Activated CD4-positive, alpha-beta memory T cell treated with anti-CD3 and anti-CD28 coated beads for 36 hours (primary cell): ENCODE data around the gene ZBTB49. TPM values are rescaled to one million over a fixed set of nuclear protein-coding genes. Genes with fewer than 3 reads are reported as not detected.
"Not testable (repeated sequence)": the region's sequence is repeated elsewhere in the genome, so short reads cannot be mapped to it uniquely, and the experiment has no call there.

Source experiments
- CTCF ChIA-PET: fragments of 350-600 bp; sonication (Branson Sonifier 250); formaldehyde crosslinking; loops from one replicate; lab custom pipeline; 2021; ENCODE audit warnings: antibody characterized with exemption, inconsistent platforms; lab: Charles Lee
- POLR2A ChIA-PET: fragments of 350-600 bp; sonication (Branson Sonifier 250); formaldehyde crosslinking; loops from one replicate; lab custom pipeline; 2021; ENCODE audit warnings: antibody characterized with exemption; lab: Charles Lee
- DNase-seq: peaks from one replicate; pipeline ENCODE4 v3.0.0-alpha.2; 2020
- H3K27ac Mint-ChIP-seq: one replicate; pipeline ENCODE4 v1.8.0; 2021; ENCODE audit warnings: mixed read lengths
- H3K27me3 Mint-ChIP-seq: one replicate; pipeline ENCODE4 v1.8.0; 2021; ENCODE audit warnings: mixed read lengths
- H3K36me3 Mint-ChIP-seq: one replicate; pipeline ENCODE4 v1.8.0; 2021; ENCODE audit warnings: mixed read lengths
- H3K4me1 Mint-ChIP-seq: one replicate; pipeline ENCODE4 v1.8.0; 2021; ENCODE audit warnings: low read depth, mixed read lengths
- H3K4me3 Mint-ChIP-seq: one replicate; pipeline ENCODE4 v1.8.0; 2021; ENCODE audit warnings: mild to moderate bottlenecking, mixed read lengths
- H3K9me3 Mint-ChIP-seq: one replicate; pipeline ENCODE4 v1.8.0; 2021; ENCODE audit warnings: mixed read lengths
- intact Hi-C: fragments of 100-400 bp; cut with micrococcal nuclease; formaldehyde crosslinking; loops from one replicate; pipeline ENCODE4 v1.15.1; 2023
- total RNA-seq, 2 experiments: library from RNA; stranded (reverse); gene quantifications; one replicate each; pipeline ENCODE4 v1.2.3, GENCODE V29; 2021

The ZBTB49 gene
- total RNA-seq, result 1 to 10 TPM; 4.3 to 4.6 TPM

GRCh38 chr4:4289941-4290850, at the start of gene ZBTB49, which contains the start of gene LYAR:
Gene ZBTB49 (plus strand): TSS chr4:4290251. CDS start chr4:4299946, 9,695 bp downstream.
Gene LYAR (minus strand): TSS chr4:4290154. CDS start chr4:4283742, 6,412 bp downstream.
- DNase-seq, result peak; percentile 98
- Mint-ChIP-seq H3K27ac (peak within 1 kb of the TSS; percentile 60), H3K27me3 (no peaks in the 10 kb centered on the region), H3K4me1 (peaks cover 53% of the 10 kb centered on the region), H3K9me3 (no peaks in the 10 kb centered on the region), H3K4me3 (peak within 1 kb of the TSS; percentile 95), H3K36me3 (peaks cover 16% of the 10 kb centered on the region)
- ChIA-PET POLR2A (interaction anchor here (1.8 kb wide), 1 partner anchor 42 kb away, joined by 6 read pairs; the partner anchor contains the start of gene TMEM128), CTCF (interaction anchor here (0.7 to 1.3 kb wide), 4 partner anchors 13 to 39 kb away, joined by 3 to 4 read pairs (median 3); no protein-coding TSS in a partner anchor)
- intact Hi-C loops, result loop anchor here (1.0 to 5.0 kb wide), 2 partner anchors 42 to 333 kb away; partner anchors contain the start of gene TMEM128

- Mint-ChIP-seq H3K4me1 (peaks cover 27% of the 10 kb centered on the region), H3K9me3 (no peaks in the 10 kb centered on the region), H3K27ac (no peak overlapping the region), H3K36me3 (peaks cover 27% of the 10 kb centered on the region), H3K27me3 (no peaks in the 10 kb centered on the region), H3K4me3 (no peak overlapping the region)
- CTCF ChIA-PET, result no interaction called here
- intact Hi-C loops, result loop anchor here (5.0 kb wide), 1 partner anchor 297 kb away; the partner anchor contains the start of gene STX18
- POLR2A ChIA-PET, result no interaction called here
- DNase-seq, result no peak
These were observed 44.9 kb upstream of the ZBTB49 start for GRCh38 chr4:4245172-4245571.

GRCh38 chr4:4247696-4248028, 42.4 kb upstream of the ZBTB49 start:
- Mint-ChIP-seq H3K4me3 (peak overlapping the region; percentile 97), H3K27me3 (no peaks in the 10 kb centered on the region), H3K36me3 (peaks cover 22% of the 10 kb centered on the region), H3K27ac (peak overlapping the region; percentile 63), H3K4me1 (peaks cover 27% of the 10 kb centered on the region), H3K9me3 (no peaks in the 10 kb centered on the region)
- CTCF ChIA-PET, result interaction anchor here (1.2 to 2.6 kb wide), 3 partner anchors 12 to 88 kb away, joined by 3 to 19 read pairs (median 6); no protein-coding TSS in a partner anchor
- DNase-seq, result peak; percentile 14
- intact Hi-C loops, result loop anchor here (1.0 to 5.0 kb wide), 5 partner anchors 43 to 295 kb away; partner anchors contain the start of genes LYAR, NSG1, STX18 and ZBTB49
- POLR2A ChIA-PET, result interaction anchor here (0.8 to 2.3 kb wide), 5 partner anchors 13 to 294 kb away, joined by 3 to 8 read pairs (median 6); partner anchors contain the start of genes LYAR, STX18 and ZBTB49

GRCh38 chr4:4248029-4248884, 41.8 kb upstream of the ZBTB49 start, which contains the start of gene TMEM128:
Gene TMEM128 (minus strand): TSS chr4:4248223. CDS start chr4:4248202, 21 bp downstream.
- H3K4me3 Mint-ChIP-seq, result peak within 1 kb of the TSS; percentile 97
- H3K9me3 Mint-ChIP-seq, result no peaks in the 10 kb centered on the region
- intact Hi-C loops, result loop anchor here (1.0 to 5.0 kb wide), 5 partner anchors 42 to 294 kb away; partner anchors contain the start of genes LYAR, NSG1, STX18 and ZBTB49
- H3K27me3 Mint-ChIP-seq, result no peaks in the 10 kb centered on the region
- CTCF ChIA-PET, result interaction anchor here (0.9 to 2.6 kb wide), 4 partner anchors 11 to 87 kb away, joined by 3 to 19 read pairs (median 4); no protein-coding TSS in a partner anchor
- peak; percentile 95 for DNase-seq
- H3K36me3 Mint-ChIP-seq, result peaks cover 20% of the 10 kb centered on the region
- POLR2A ChIA-PET, result interaction anchor here (0.8 to 2.3 kb wide), 5 partner anchors 12 to 294 kb away, joined by 3 to 8 read pairs (median 6); partner anchors contain the start of genes LYAR, STX18 and ZBTB49
- H3K4me1 Mint-ChIP-seq, result peaks cover 27% of the 10 kb centered on the region
- H3K27ac Mint-ChIP-seq, result peak within 1 kb of the TSS; percentile 98

- ChIA-PET POLR2A (interaction anchor here (1.0 to 2.3 kb wide), 2 partner anchors 41 to 294 kb away, joined by 3 to 6 read pairs; partner anchors contain the start of genes LYAR, STX18 and ZBTB49), CTCF (interaction anchor here (0.9 to 2.6 kb wide), 3 partner anchors 11 to 66 kb away, joined by 3 to 19 read pairs (median 3); no protein-coding TSS in a partner anchor)
- H3K4me3 Mint-ChIP-seq, result peak overlapping the region; percentile 97
- peaks cover 27% of the 10 kb centered on the region for H3K4me1 Mint-ChIP-seq
- H3K9me3 Mint-ChIP-seq, result no peaks in the 10 kb centered on the region
- peaks cover 14% of the 10 kb centered on the region for H3K36me3 Mint-ChIP-seq
- intact Hi-C loops, result loop anchor here (1.0 to 5.0 kb wide), 5 partner anchors 41 to 294 kb away; partner anchors contain the start of genes LYAR, NSG1, STX18 and ZBTB49
- H3K27ac Mint-ChIP-seq, result peak overlapping the region; percentile 98
- H3K27me3 Mint-ChIP-seq, result no peaks in the 10 kb centered on the region
- DNase-seq, result no peak
These were observed 41.2 kb upstream of the ZBTB49 start for GRCh38 chr4:4248885-4249203.

GRCh38 chr4:4249342-4249741, 40.7 kb upstream of the ZBTB49 start:
- Mint-ChIP-seq H3K36me3 (peaks cover 12% of the 10 kb centered on the region), H3K4me1 (peaks cover 27% of the 10 kb centered on the region), H3K4me3 (peak overlapping the region; percentile 97)
- not testable (repeated sequence) for H3K27ac Mint-ChIP-seq, H3K9me3 Mint-ChIP-seq, H3K27me3 Mint-ChIP-seq, DNase-seq
- POLR2A ChIA-PET, result interaction anchor here (1.0 to 2.3 kb wide), 2 partner anchors 41 to 293 kb away, joined by 3 to 6 read pairs; partner anchors contain the start of genes LYAR, STX18 and ZBTB49
- intact Hi-C loops, result loop anchor here (2.0 to 5.0 kb wide), 3 partner anchors 137 to 295 kb away; partner anchors contain the start of genes NSG1 and STX18
- CTCF ChIA-PET, result interaction anchor here (2.6 kb wide), 1 partner anchor 10 kb away, joined by 19 read pairs; no protein-coding TSS in a partner anchor

GRCh38 chr4:4249866-4250265, 40.2 kb upstream of the ZBTB49 start:
- no peak for DNase-seq
- H3K4me3 Mint-ChIP-seq, result no peak overlapping the region

GRCh38 chr4:4254199-4254598, 35.9 kb upstream of the ZBTB49 start:
- Mint-ChIP-seq H3K36me3 (no peaks in the 10 kb centered on the region), H3K27me3 (no peaks in the 10 kb centered on the region), H3K4me3 (no peak overlapping the region), H3K27ac (no peak overlapping the region), H3K4me1 (peaks cover 2% of the 10 kb centered on the region), H3K9me3 (no peaks in the 10 kb centered on the region)
- POLR2A ChIA-PET, result no interaction called here
- DNase-seq, result no peak
- CTCF ChIA-PET, result interaction anchor here (1.0 to 1.8 kb wide), 2 partner anchors 81 to 88 kb away, joined by 3 to 6 read pairs; no protein-coding TSS in a partner anchor
- intact Hi-C loops, result no loop called here

More at GRCh38 chr4:4249866-4250265, 40.2 kb upstream of the ZBTB49 start:
- H3K27ac Mint-ChIP-seq, result no peak overlapping the region
- intact Hi-C loops, result loop anchor here (2.0 to 5.0 kb wide), 3 partner anchors 137 to 295 kb away; partner anchors contain the start of genes NSG1 and STX18
- H3K4me1 Mint-ChIP-seq, result peaks cover 27% of the 10 kb centered on the region
- POLR2A ChIA-PET, result interaction anchor here (1.0 kb wide), 1 partner anchor 293 kb away, joined by 3 read pairs; the partner anchor contains the start of gene STX18
- CTCF ChIA-PET, result interaction anchor here (2.6 to 2.8 kb wide), 2 partner anchors 10 to 85 kb away, joined by 19 to 26 read pairs; no protein-coding TSS in a partner anchor
- H3K27me3 Mint-ChIP-seq, result no peaks in the 10 kb centered on the region
- H3K36me3 Mint-ChIP-seq, result peaks cover 10% of the 10 kb centered on the region
- H3K9me3 Mint-ChIP-seq, result no peaks in the 10 kb centered on the region

GRCh38 chr4:4254666-4255065, 35.4 kb upstream of the ZBTB49 start:
- Mint-ChIP-seq H3K36me3 (no peaks in the 10 kb centered on the region), H3K27me3 (no peaks in the 10 kb centered on the region), H3K4me3 (no peak overlapping the region), H3K4me1 (no peaks in the 10 kb centered on the region), H3K9me3 (no peaks in the 10 kb centered on the region), H3K27ac (no peak overlapping the region)
- no peak for DNase-seq
- ChIA-PET CTCF (interaction anchor here (1.8 kb wide), 1 partner anchor 81 kb away, joined by 6 read pairs; no protein-coding TSS in a partner anchor), POLR2A (no interaction called here)
- intact Hi-C loops, result no loop called here

- Mint-ChIP-seq H3K36me3 (no peaks in the 10 kb centered on the region), H3K9me3 (no peaks in the 10 kb centered on the region), H3K4me3 (no peak overlapping the region), H3K27me3 (no peaks in the 10 kb centered on the region), H3K4me1 (peaks cover 3% of the 10 kb centered on the region), H3K27ac (no peak overlapping the region)
- intact Hi-C loops, result no loop called here
- ChIA-PET POLR2A (no interaction called here), CTCF (interaction anchor here (1.0 kb wide), 1 partner anchor 79 kb away, joined by 3 read pairs; no protein-coding TSS in a partner anchor)
- DNase-seq, result no peak
These were observed 33.3 kb upstream of the ZBTB49 start for GRCh38 chr4:4256799-4257198.
